Effector memory CD4-positive, alpha-beta T cell (primary cell): Measurements from ENCODE around the gene TBC1D20.
"Not testable (repeated sequence)": the region's sequence is repeated elsewhere in the genome, so short reads cannot be mapped to it uniquely, and the experiment has no call there.

Experiments
- DNase-seq, 3 donors: peaks; one replicate each; pipeline ENCODE4 v3.0.0-alpha.2; 2020
- H3K27ac ChIP-seq: 2 replicates; pipeline ENCODE4 v1.7.0; 2013; ENCODE audit warnings: mild to moderate bottlenecking, low read length, moderate library complexity; ENCODE audit not compliant: insufficient read depth, poor library complexity, severe bottlenecking
- H3K27me3 ChIP-seq: replicated peaks from 2 replicates; pipeline ENCODE4 v1.7.0; 2013; ENCODE audit warnings: mild to moderate bottlenecking, low read length; ENCODE audit not compliant: insufficient read depth, control insufficient read depth, poor library complexity, severe bottlenecking
- H3K36me3 ChIP-seq: 2 replicates; pipeline ENCODE4 v1.7.0; 2013; ENCODE audit warnings: mild to moderate bottlenecking, low read length, moderate library complexity; ENCODE audit not compliant: control insufficient read depth, insufficient read depth
- H3K4me1 ChIP-seq: 2 replicates; pipeline ENCODE4 v1.7.0; 2013; ENCODE audit warnings: low read length, mild to moderate bottlenecking; ENCODE audit not compliant: control insufficient read depth, insufficient read depth, poor library complexity, severe bottlenecking
- H3K4me3 ChIP-seq: 2 replicates; pipeline ENCODE4 v1.7.0; 2013; ENCODE audit warnings: low read length, low read depth, mild to moderate bottlenecking; ENCODE audit not compliant: insufficient read depth, poor library complexity, severe bottlenecking
- H3K9me3 ChIP-seq: 2 replicates; pipeline ENCODE4 v1.7.0; 2013; ENCODE audit warnings: mild to moderate bottlenecking, low read length, moderate library complexity; ENCODE audit not compliant: control insufficient read depth

Gene TBC1D20

DNA sequence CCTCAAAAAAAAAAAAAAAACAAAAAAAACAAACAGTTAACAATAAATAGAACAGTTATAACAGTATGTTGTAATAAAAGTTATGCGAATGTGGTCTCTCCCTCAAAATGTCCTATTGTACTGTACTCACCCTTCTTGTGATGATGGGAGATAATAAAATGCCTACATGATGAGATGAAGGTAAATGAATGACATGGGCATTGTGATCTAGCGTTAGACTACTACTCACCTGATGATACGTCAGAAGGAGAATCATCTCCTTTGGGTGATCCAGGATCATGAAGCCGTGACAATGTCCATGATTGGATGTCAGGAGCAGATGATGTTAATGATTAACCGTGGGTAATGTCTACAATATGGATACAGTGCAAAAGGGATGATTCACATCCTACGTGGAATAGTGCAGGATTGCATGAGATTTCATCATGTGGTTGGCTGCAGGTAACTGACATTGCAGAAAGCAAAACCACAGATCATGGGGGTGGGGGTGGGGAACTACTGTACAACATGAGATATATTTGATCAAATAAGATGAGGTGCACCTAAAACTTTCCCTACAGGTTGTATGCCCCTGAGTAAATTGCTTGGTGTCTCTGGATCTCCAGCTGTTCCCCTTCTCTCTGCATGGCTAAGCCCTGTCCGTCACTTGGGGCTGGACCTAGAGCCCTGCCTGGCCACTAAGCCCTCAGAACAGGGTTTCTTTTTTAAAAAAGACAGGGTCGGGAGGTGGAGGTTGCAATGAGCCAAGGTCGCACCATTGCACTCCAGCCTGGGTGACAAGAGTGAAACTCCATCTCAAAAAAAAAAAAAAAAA lies 60.4 kb downstream of the TBC1D20 start:
- H3K36me3 ChIP-seq, result peaks cover 10% of the 10 kb centered on the region
- H3K27me3 ChIP-seq, result no peaks in the 10 kb centered on the region
- H3K4me3 ChIP-seq, result no peak overlapping the region
- H3K9me3 ChIP-seq, result no peaks in the 10 kb centered on the region
- H3K27ac ChIP-seq, result no peak overlapping the region
- no peak for DNase-seq
- peaks cover 3% of the 10 kb centered on the region for H3K4me1 ChIP-seq

DNA sequence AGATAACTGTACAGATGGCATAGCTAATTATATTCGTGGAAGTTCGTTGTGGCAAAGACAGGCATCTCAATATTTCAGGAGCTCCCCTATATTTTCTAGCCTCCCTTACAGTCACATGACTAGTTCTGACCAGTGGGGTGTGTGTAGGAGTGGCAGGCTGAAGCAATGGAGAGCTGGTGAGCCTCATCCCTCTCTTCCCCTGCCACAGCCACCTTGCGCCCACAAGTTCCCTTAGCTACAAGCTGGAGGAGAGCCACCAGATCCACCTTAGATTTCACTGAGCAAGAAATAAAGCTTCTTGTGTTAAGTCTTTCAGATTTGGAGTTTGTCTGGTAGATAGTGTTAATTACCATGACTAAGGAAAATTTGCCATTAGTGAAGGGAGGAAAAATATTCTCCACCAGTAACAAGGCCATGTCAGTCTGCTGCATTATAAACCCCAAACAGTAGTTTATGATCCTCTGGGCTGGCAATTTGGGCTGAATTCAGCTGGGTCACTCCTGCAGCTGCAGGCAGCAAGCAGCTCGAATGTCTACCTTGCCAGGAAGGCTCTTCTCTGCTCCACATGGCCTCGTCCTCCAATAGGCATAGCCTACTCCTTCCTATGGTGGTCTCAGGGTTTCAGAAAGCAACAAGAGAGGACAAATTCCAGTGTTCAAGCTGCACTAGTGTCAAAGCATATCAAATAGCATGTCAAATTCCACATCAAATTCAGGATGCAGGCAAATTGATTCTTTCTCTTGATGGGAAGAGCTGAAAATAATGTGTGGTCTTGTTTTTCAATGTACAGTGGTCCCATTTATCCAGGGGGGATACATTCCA lies 61.7 kb downstream of the TBC1D20 start:
- Histone ChIP-seq H3K9me3 (no peaks in the 10 kb centered on the region), H3K27ac (no peak overlapping the region)

DNA sequence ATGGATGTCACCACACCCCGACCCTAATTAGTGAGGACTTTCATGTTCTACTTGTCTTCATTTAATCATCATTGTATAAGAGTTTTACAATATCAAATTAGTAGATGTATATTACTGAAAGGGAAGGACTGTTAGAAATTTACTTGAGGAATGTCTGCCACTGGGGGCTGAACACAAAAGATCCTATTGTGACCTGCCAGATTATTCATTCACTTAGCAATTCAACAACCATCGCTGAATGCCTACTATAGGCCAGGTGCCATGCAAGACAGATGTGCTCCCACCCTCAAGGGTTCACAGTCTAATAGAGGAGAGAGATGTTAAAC lies 62.2 kb downstream of the TBC1D20 start:
- H3K4me3 ChIP-seq, result no peak overlapping the region
- no peak overlapping the region for H3K27ac ChIP-seq
- H3K9me3 ChIP-seq, result no peaks in the 10 kb centered on the region
- H3K27me3 ChIP-seq, result no peaks in the 10 kb centered on the region
- no peak for DNase-seq
- H3K4me1 ChIP-seq, result peaks cover 3% of the 10 kb centered on the region
- H3K36me3 ChIP-seq, result peaks cover 27% of the 10 kb centered on the region

More for the DNA sequence above, 61.7 kb downstream of the TBC1D20 start:
- no peaks in the 10 kb centered on the region for H3K27me3 ChIP-seq
- no peak overlapping the region for H3K4me3 ChIP-seq
- DNase-seq, result no peak
- H3K4me1 ChIP-seq, result peaks cover 3% of the 10 kb centered on the region
- peaks cover 22% of the 10 kb centered on the region for H3K36me3 ChIP-seq

DNA sequence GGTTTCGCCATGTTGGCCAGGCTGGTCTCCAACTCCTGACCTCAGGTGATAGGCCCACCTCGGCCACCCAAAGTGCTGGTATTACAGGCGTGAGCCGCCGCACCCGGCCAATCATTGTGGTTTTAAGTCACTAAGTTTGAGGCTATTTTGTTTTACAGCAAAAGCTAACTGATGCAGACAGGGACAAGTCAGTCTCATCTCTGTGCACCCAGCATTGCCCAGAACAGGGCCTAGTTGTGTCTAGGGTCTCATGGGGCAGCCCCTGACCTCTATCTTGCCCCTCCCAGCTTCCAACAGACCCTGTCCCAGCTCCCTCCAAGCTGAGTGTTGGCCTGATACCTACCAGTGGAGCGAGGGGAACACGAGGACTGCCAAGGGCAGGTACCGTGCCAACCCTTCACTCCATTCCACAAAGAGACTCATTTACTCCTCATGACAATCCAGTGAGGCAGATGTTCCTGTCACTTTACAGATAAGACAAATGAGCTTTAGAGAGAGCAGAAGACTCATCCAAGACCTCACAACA lies 63.1 kb downstream of the TBC1D20 start:
- no peak overlapping the region for H3K4me3 ChIP-seq
- peaks cover 36% of the 10 kb centered on the region for H3K36me3 ChIP-seq
- H3K9me3 ChIP-seq, result no peaks in the 10 kb centered on the region
- H3K27me3 ChIP-seq, result no peaks in the 10 kb centered on the region
- no peak overlapping the region for H3K27ac ChIP-seq
- peaks cover 3% of the 10 kb centered on the region for H3K4me1 ChIP-seq
- no peak for DNase-seq

DNA sequence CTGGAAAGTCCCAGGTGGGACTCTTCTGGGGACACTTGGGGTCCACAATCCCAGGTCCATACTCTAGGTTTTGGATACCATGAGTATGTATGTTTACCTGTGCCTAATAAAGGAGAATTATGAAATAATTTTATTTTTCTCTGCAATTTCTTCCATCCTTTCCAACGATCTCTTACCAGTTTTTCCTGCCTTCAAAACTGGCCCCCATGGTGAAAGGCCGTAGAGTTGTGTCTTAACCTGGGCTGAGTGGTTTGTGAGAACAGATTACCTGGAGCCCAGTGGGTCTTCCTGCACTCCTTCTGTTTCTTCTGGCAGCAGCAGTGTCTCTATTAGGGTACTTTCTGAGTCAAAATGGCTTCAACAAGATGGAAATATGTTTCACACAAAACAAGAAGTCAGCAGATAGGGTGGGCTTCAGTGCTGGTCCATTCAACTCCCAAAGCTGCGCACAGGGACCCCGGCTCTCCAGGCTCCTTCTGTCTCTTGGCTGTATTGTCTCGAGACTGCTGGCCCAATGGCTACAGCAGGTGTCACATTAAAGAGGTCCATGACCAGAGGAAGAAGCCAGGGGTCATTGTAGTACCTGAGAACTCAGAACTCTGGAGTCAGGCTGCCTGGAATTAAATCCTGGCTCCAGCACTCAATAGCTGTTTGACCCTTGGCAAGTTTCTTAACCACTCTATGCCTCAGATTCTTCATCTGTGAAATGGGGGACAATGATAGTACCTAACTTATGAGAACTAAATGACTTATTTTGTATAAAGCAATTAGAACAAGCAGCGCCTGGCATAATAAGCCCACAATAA lies 64.7 kb downstream of the TBC1D20 start:
- Histone ChIP-seq H3K36me3 (peaks cover 36% of the 10 kb centered on the region), H3K4me1 (peaks cover 2% of the 10 kb centered on the region), H3K4me3 (no peak overlapping the region), H3K27me3 (no peaks in the 10 kb centered on the region), H3K27ac (no peak overlapping the region), H3K9me3 (no peaks in the 10 kb centered on the region)
- DNase-seq, result no peak

DNA sequence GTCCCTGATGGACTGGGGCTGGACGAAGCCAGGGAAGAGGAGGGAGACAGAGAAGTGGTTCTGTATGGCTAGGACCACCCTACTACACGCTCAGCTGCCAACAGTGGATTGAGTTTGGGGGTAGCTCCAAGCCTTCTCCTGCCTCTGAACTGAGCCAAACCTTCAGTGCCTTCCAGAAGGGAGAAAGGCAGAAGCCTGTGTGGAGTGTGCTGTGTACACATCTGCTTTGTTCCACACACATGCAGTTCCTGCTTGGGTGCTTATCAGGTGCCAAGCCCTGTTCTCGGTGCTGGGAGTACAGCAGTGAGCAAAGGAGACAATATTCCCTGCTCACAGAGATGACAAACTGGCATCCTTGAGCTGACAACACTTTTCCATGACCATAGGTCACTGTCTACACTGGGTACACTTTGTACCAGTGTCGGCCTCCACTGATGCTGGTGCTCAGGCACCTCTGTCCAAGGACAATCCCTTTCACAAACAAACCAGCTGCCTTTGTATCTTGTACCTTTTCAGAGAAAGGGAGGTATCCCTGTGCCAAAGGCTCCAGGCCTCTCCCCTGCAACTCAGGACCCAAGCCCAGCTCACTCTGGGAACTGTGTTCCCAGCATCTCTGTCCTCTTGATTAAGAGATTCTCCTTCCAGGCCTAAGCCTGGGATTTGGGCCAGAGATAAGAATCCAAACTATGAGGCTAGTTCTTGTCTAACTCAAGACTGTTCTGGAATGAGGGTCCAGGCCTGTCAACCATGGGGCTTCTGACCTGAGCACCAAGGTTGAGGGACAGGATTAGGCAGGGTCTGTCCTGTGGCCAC lies 65.5 kb downstream of the TBC1D20 start:
- no peaks in the 10 kb centered on the region for H3K27me3 ChIP-seq

DNA sequence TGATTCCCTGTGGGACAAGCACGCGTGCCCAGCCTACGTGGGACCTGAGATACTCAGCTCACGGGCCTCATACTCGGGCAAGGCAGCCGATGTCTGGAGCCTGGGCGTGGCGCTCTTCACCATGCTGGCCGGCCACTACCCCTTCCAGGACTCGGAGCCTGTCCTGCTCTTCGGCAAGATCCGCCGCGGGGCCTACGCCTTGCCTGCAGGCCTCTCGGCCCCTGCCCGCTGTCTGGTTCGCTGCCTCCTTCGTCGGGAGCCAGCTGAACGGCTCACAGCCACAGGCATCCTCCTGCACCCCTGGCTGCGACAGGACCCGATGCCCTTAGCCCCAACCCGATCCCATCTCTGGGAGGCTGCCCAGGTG lies 66.1 kb downstream of the TBC1D20 start:
- Histone ChIP-seq H3K4me1 (no peaks in the 10 kb centered on the region), H3K27ac (no peak overlapping the region), H3K36me3 (peaks cover 40% of the 10 kb centered on the region), H3K4me3 (no peak overlapping the region), H3K9me3 (no peaks in the 10 kb centered on the region), H3K27me3 (no peaks in the 10 kb centered on the region)
- DNase-seq, result no peak

More for the DNA sequence above, 65.5 kb downstream of the TBC1D20 start:
- DNase-seq, result no peak
- Histone ChIP-seq H3K9me3 (no peaks in the 10 kb centered on the region), H3K27ac (no peak overlapping the region), H3K4me3 (no peak overlapping the region), H3K36me3 (peaks cover 36% of the 10 kb centered on the region), H3K4me1 (no peaks in the 10 kb centered on the region)

DNA sequence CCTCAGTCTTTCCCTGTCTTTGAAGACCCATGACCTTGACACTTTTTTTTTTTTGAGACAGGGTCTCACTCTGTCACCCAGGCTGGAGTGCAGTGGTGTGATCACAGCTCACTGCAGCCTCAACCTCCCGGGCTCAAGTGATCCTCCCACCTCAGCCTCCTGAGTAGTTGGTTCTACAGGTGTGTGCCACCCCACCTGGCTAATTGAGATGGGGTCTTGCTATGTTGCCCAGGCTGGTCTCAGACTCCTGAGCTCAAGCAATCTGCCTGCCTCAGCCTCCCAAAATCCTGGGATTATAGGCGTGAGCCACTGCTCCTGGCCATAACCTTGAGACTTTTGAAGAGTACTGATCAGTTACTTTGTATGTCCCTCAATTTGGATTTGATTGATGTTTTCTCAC lies 69.0 kb downstream of the TBC1D20 start:
- not testable (repeated sequence) for H3K27me3 ChIP-seq, H3K4me3 ChIP-seq, DNase-seq, H3K27ac ChIP-seq, H3K9me3 ChIP-seq, H3K4me1 ChIP-seq
- H3K36me3 ChIP-seq, result peaks cover 56% of the 10 kb centered on the region

DNA sequence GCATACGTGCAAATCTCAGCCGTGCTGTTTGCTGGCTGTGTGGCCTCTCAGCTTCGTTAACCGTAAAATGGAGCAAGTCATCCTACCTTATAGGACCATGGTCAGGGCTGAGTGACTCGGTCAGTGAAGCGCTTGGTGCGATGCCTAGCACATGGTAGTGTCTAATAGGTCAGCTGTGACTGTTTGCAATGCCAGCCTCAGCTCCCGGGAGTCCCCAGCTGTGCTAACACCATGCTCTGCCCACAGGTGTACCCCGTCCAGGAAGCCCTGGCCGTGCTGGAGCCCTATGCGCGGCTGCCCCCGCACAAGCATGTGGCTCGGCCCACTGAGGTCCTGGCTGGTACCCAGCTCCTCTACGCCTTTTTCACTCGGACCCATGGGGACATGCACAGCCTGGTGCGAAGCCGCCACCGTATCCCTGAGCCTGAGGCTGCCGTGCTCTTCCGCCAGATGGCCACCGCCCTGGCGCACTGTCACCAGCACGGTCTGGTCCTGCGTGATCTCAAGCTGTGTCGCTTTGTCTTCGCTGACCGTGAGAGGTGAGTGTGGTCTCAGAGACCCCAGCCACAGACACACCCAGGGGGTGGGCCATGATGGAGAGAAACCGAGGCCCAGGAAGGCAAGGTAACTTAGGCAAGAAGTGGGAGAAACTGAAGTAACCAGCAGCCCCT lies 71.2 kb downstream of the TBC1D20 start:
- H3K4me1 ChIP-seq, result no peaks in the 10 kb centered on the region
- H3K4me3 ChIP-seq, result no peak overlapping the region
- peaks cover 44% of the 10 kb centered on the region for H3K36me3 ChIP-seq
- no peak overlapping the region for H3K27ac ChIP-seq
- H3K27me3 ChIP-seq, result no peaks in the 10 kb centered on the region
- no peaks in the 10 kb centered on the region for H3K9me3 ChIP-seq
- no peak for DNase-seq
